GM23338 (cell line): ENCODE measurements around the gene AGPAT4.

Source experiments
- CTCF ChIP-seq, 2 experiments: fragments of 200-600 bp in 1 of 2; sonication (generic) in 1 of 2; conservative IDR thresholded peaks; 2 replicates each; pipeline versions ENCODE4 v1.5.1 to v1.6.1; 2016 to 2017; ENCODE audit warnings: antibody characterized with exemption in 2 of 2, low read depth in 2 of 2, mild to moderate bottlenecking in 2 of 2, moderate library complexity in 1 of 2
- EZH2 ChIP-seq: fragments of 200-600 bp; sonication (generic); IDR thresholded peaks from one replicate; pipeline ENCODE4 v1.8.0; 2017; ENCODE audit warnings: antibody characterized with exemption, mild to moderate bottlenecking, low read depth; ENCODE audit not compliant: unreplicated experiment
- JUNB ChIP-seq: IDR thresholded peaks from one replicate; pipeline ENCODE4 v1.6.1; 2016; ENCODE audit warnings: antibody characterized with exemption; ENCODE audit not compliant: unreplicated experiment
- REST ChIP-seq: IDR thresholded peaks from one replicate; pipeline ENCODE4 v1.6.1; 2018; ENCODE audit warnings: antibody characterized with exemption; ENCODE audit not compliant: unreplicated experiment
- STAT1 ChIP-seq: IDR thresholded peaks from one replicate; pipeline ENCODE4 v1.6.1; 2016; ENCODE audit warnings: antibody characterized with exemption; ENCODE audit not compliant: unreplicated experiment

- TF ChIP-seq CTCF (conservative IDR thresholded peaks at IDR 0.05; ENCODE audit: low read depth in 2 of 2) (no peak), REST (no peak), STAT1 (no peak), EZH2 (no peak), JUNB (no peak)
Measured at GRCh38 chr6:161245363-161245762, 28.5 kb downstream of the AGPAT4 start.
